Peyer's patch (tissue), 4 donors: ENCODE measurements around the gene ZNRF1. TPM values are rescaled to one million over a fixed set of nuclear protein-coding genes. Genes with fewer than 3 reads are reported as not detected.
A peak's percentile ranks its signal among the peaks of the same experiment; 100 is the strongest.

ENCODE experiments used
- DNase-seq, 3 donors: peaks; one replicate each; pipeline ENCODE4 v3.0.0-alpha.2; 2017 to 2019
- H3K27ac ChIP-seq, 4 donors: fragments of 200-600 bp; sonication (generic); one replicate each; pipeline ENCODE4 v1.5.1; 2016 to 2019
- H3K27me3 ChIP-seq, 2 donors: fragments of 200-600 bp; sonication (generic); one replicate each; pipeline ENCODE4 v1.5.1; 2019
- H3K36me3 ChIP-seq, 3 donors: fragments of 200-600 bp; sonication (generic); one replicate each; pipeline ENCODE4 v1.5.1; 2016 to 2019
- H3K4me1 ChIP-seq, 4 donors: fragments of 200-600 bp; sonication (generic); one replicate each; pipeline ENCODE4 v1.5.1; 2016 to 2019
- H3K4me3 ChIP-seq, 4 donors: fragments of 200-600 bp; sonication (generic); 1 replicate in 3 of 4; 2 replicates in 1 of 4; pipeline ENCODE4 v1.5.1; 2016 to 2019; ENCODE audit warnings: mild to moderate bottlenecking in 1 of 4
- H3K9me3 ChIP-seq, 4 donors: fragments of 200-600 bp; sonication (generic); one replicate each; pipeline ENCODE4 v1.5.1; 2016 to 2019; ENCODE audit warnings: mild to moderate bottlenecking in 1 of 4
- CTCF ChIP-seq, 6 experiments: fragments of 450-650 bp in 4 of 6; fragments of 200-600 bp in 2 of 6; sonication (generic) in 1 of 6; IDR thresholded peaks; one replicate each; pipeline ENCODE4 v1.5.1; 2017 to 2019; ENCODE audit warnings: antibody characterized with exemption in 6 of 6, mild to moderate bottlenecking in 3 of 6, moderate library complexity in 1 of 6
- POLR2A ChIP-seq, 2 donors: fragments of 450-650 bp; IDR thresholded peaks; one replicate each; pipeline ENCODE4 v1.5.1; 2017; ENCODE audit warnings: antibody characterized with exemption in 2 of 2, mild to moderate bottlenecking in 2 of 2, moderate library complexity in 2 of 2
- total RNA-seq, 4 donors: library from RNA; depleted of rRNA; stranded (reverse); fragments of >200 nt; gene quantifications; one replicate each; pipeline ENCODE4 v1.1.0, GENCODE V29; 2016

Gene ZNRF1
- total RNA-seq, 4 donors from 2014 or later, result 10.7 to 32.7 (median 16.4) TPM

- Histone ChIP-seq H3K36me3 (peaks cover 0 to 16% (median 0%) of the 10 kb centered on the region in 3 donors), H3K4me3 (no peak overlapping the region), H3K27ac (no peak overlapping the region), H3K9me3 (no peaks in the 10 kb centered on the region), H3K4me1 (peaks cover 0 to 40% (median 3%) of the 10 kb centered on the region in 4 donors), H3K27me3 (no peaks in the 10 kb centered on the region)
- DNase-seq, result no peak
- TF ChIP-seq CTCF (IDR thresholded peaks at IDR 0.05) (no peak), POLR2A (IDR thresholded peaks at IDR 0.05) (no peak)
These were observed 96.4 kb downstream of the ZNRF1 start for GRCh38 chr16:75095204-75095621.

GRCh38 chr16:75096656-75097055, 97.8 kb downstream of the ZNRF1 start:
- no peak for DNase-seq
- H3K27ac ChIP-seq, result no peak overlapping the region

GRCh38 chr16:75097191-75097761, 98.5 kb downstream of the ZNRF1 start:
- H3K36me3 ChIP-seq, result peaks cover 0 to 16% (median 0%) of the 10 kb centered on the region in 3 donors
- no peak for DNase-seq
- H3K9me3 ChIP-seq, result no peaks in the 10 kb centered on the region
- TF ChIP-seq CTCF (IDR thresholded peaks at IDR 0.05), result no peak
- TF ChIP-seq POLR2A (IDR thresholded peaks at IDR 0.05), result no peak
- H3K4me1 ChIP-seq, result peaks cover 0 to 42% (median 3%) of the 10 kb centered on the region in 4 donors
- H3K4me3 ChIP-seq, result no peak overlapping the region
- H3K27ac ChIP-seq, result no peak overlapping the region
- no peaks in the 10 kb centered on the region for H3K27me3 ChIP-seq

More at GRCh38 chr16:75096656-75097055, 97.8 kb downstream of the ZNRF1 start:
- H3K27me3 ChIP-seq, result no peaks in the 10 kb centered on the region
- H3K4me1 ChIP-seq, result peaks cover 0 to 42% (median 3%) of the 10 kb centered on the region in 4 donors
- peak in 2 of 6 experiments; percentile 5 to 9 for TF ChIP-seq CTCF (IDR thresholded peaks at IDR 0.05)
- no peak for TF ChIP-seq POLR2A (IDR thresholded peaks at IDR 0.05)
- no peak overlapping the region for H3K4me3 ChIP-seq
- H3K36me3 ChIP-seq, result peaks cover 0 to 16% (median 0%) of the 10 kb centered on the region in 3 donors
- no peaks in the 10 kb centered on the region for H3K9me3 ChIP-seq

GRCh38 chr16:75097941-75098901, 99.4 kb downstream of the ZNRF1 start:
- no peak for DNase-seq
- H3K27ac ChIP-seq, result peak overlapping the region in 3 of 4 donors; percentile 43 to 59 (median 55)
- no peak overlapping the region for H3K4me3 ChIP-seq

More at GRCh38 chr16:75097941-75098901, 99.4 kb downstream of the ZNRF1 start:
- TF ChIP-seq POLR2A (IDR thresholded peaks at IDR 0.05) (no peak), CTCF (IDR thresholded peaks at IDR 0.05) (no peak)
- no peaks in the 10 kb centered on the region for H3K27me3 ChIP-seq
- no peaks in the 10 kb centered on the region for H3K9me3 ChIP-seq
- H3K4me1 ChIP-seq, result peaks cover 0 to 40% (median 3%) of the 10 kb centered on the region in 4 donors
- peaks cover 0 to 16% (median 0%) of the 10 kb centered on the region in 3 donors for H3K36me3 ChIP-seq
